Gastroesophageal sphincter (tissue), 4 donors: Measurements from ENCODE around the gene ACSS1. TPM values are rescaled to one million over a fixed set of nuclear protein-coding genes. Genes with fewer than 3 reads are reported as not detected.

ENCODE experiments used
- ATAC-seq: fragments of 150-250 bp; one replicate; pipeline ENCODE4 v1.9.1; 2016; ENCODE audit warnings: mild to moderate bottlenecking, moderate library complexity
- H3K27ac ChIP-seq, 4 donors: fragments of 200-600 bp; sonication (generic) in 3 of 4; 1 replicate in 3 of 4; 2 replicates in 1 of 4; pipeline ENCODE4 v1.5.1; 2016 to 2019
- H3K27me3 ChIP-seq: fragments of 200-600 bp; sonication (generic); one replicate; pipeline ENCODE4 v1.5.1; 2019
- H3K36me3 ChIP-seq, 2 donors: fragments of 200-600 bp; sonication (generic); one replicate each; pipeline ENCODE4 v1.5.1; 2019; ENCODE audit warnings: control low read depth in 1 of 2
- H3K4me1 ChIP-seq, 3 donors: fragments of 200-600 bp; sonication (generic); 1 replicate in 2 of 3; 2 replicates in 1 of 3; pipeline ENCODE4 v1.5.1; 2016 to 2019; ENCODE audit warnings: control low read depth in 2 of 3
- H3K4me3 ChIP-seq, 2 donors: fragments of 200-600 bp; sonication (generic); one replicate each; pipeline ENCODE4 v1.5.1; 2019; ENCODE audit warnings: mild to moderate bottlenecking in 1 of 2, moderate library complexity in 1 of 2
- H3K9me3 ChIP-seq, 3 donors: fragments of 200-600 bp; sonication (generic); one replicate each; pipeline ENCODE4 v1.5.1; 2017 to 2019; ENCODE audit warnings: control low read depth in 2 of 3
- EP300 ChIP-seq: sonication (generic); formaldehyde crosslinking; IDR thresholded peaks from one replicate; pipeline ENCODE4 v1.6.1; 2017; ENCODE audit warnings: antibody characterized with exemption, mild to moderate bottlenecking
- POLR2A ChIP-seq, 2 donors: fragments of 450-650 bp; IDR thresholded peaks; one replicate each; pipeline ENCODE4 v1.6.1; 2017; ENCODE audit warnings: antibody characterized with exemption in 2 of 2, mild to moderate bottlenecking in 2 of 2, moderate library complexity in 1 of 2
- POLR2AphosphoS5 ChIP-seq: sonication (generic); formaldehyde crosslinking; IDR thresholded peaks from one replicate; pipeline ENCODE4 v1.6.1; 2017; ENCODE audit warnings: antibody characterized with exemption
- WGBS, 2 donors: methylation state at CpG; one replicate each; pipeline ENCODE4 v1.1.5; 2018; ENCODE audit warnings: low coverage in 1 of 2; 5-methylcytosine and 5-hydroxymethylcytosine counted together
- total RNA-seq, 4 donors: library from RNA; depleted of rRNA; stranded (reverse); fragments of >200 nt; gene quantifications; one replicate each; pipeline ENCODE4 v1.1.0, GENCODE V29; 2016
- TF ChIP-seq, protein P1 (sequence below), 4 experiments: fragments of 200-600 bp in 2 of 4; fragments of 450-650 bp in 2 of 4; sonication (generic) in 1 of 4; IDR thresholded peaks; one replicate each; pipeline ENCODE4 v1.5.1; 2017 to 2019; ENCODE audit warnings: antibody characterized with exemption in 4 of 4, mild to moderate bottlenecking in 2 of 4, moderate library complexity in 2 of 4

Gene ACSS1
- total RNA-seq, 4 donors from 2014 or later = 44.7 to 105 (median 61.6) TPM

DNA sequence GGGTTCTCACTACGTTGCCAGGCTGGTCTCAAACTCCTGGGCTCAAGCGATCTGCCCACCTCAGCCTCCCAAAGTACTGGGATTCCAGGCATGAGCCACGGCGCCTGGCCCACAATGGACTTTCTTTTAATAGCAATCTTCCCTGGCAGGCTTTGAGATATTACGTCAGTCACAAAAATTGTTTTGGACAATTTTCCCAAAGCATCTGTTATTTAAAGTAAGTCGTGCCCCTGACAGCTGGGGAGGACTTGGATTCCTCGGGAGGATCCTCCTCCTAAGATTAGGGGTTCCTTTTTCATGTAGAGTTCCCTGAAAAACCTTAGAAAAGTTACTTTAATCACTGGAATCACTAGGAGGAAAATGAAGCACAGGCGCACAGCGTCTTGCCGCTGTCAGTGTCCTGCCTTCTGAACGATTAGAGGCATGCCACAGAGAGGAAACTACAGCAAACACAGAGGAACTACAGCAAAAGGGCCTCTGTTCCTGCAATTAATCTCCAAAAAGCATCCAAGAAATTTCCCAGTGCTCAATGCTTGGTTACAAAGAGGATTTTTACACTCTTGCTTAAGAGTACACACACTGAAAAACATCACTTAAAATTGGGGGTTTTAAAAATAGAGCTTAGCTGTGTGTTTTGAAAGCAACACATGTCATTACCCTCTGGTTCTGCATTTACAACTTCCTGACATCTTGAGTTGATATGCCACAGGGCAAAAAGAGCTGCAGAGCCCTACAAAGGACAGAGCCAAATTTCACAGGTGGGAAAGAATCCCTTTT is 4.5 kb downstream of the ACSS1 start:
- Histone ChIP-seq H3K36me3 (no peaks in the 10 kb centered on the region), H3K4me3 (peak overlapping the region in 1 of 2 donors; percentile 16), H3K27me3 (no peaks in the 10 kb centered on the region), H3K27ac (peak overlapping the region; percentile 75 to 97 (median 96)), H3K4me1 (peaks cover 19 to 89% (median 76%) of the 10 kb centered on the region in 3 donors), H3K9me3 (no peaks in the 10 kb centered on the region)
- WGBS, 2 donors = 0 to 8% methylated on average over 10 to 11 of the region's 11 CpGs
- peak; percentile 44 for ATAC-seq
- TF ChIP-seq POLR2A (IDR thresholded peaks at IDR 0.05) (no peak), POLR2AphosphoS5 (peak; percentile 74)

DNA sequence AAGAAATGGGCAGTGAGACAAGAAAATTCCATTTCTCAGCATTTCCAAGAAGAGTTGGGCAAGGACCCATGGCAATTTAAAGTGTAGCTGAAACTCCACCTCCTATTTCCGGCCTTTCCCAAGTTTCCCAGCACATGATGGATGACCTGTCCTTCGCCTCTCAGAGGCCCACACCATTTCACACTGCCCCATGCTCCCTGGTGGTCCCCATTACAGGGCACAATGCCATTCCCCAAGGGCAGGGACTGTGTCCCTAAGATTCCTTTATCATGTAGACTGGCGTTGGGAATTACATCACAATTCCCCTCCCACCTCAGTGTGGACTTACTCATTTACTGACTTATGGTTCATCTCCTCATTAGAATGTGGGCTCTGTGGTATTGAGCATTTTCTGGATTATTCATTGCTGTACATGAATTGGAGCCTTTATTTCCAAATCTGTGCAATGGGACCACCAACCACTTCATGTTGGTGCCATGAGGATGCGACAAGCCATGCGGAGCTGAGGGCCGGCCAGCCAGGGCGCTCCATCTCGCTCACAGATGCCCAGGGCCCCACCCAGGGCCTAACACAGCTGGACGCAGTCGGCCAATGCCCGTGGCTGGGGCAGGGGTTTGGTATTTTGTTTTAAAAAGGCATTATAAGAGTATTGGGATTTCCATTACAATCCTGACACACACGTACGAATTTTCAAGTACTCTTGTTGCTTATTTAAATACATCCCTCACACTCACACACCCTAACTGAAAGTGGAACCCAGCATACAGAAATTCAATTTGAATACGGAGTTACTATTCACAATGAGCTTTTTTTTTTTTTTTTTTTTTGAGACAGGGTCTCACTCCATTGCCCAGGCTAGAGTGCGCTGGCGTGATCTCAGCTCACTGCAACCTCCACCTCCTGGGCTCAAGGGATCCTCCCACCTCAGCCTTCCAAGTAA is 5.4 kb downstream of the ACSS1 start:
- Histone ChIP-seq H3K36me3 (peaks cover 0 to 6% of the 10 kb centered on the region in 2 donors), H3K4me3 (peak overlapping the region in 1 of 2 donors; percentile 16), H3K9me3 (no peaks in the 10 kb centered on the region), H3K4me1 (peaks cover 19 to 96% (median 82%) of the 10 kb centered on the region in 3 donors), H3K27me3 (no peaks in the 10 kb centered on the region), H3K27ac (peak overlapping the region; percentile 75 to 97 (median 96))
- ATAC-seq = peak; percentile 62
- 46 to 62% methylated on average over 9 to 16 of the region's 16 CpGs for WGBS, 2 donors
- TF ChIP-seq POLR2AphosphoS5 (peak; percentile 93), POLR2A (IDR thresholded peaks at IDR 0.05) (no peak)

DNA sequence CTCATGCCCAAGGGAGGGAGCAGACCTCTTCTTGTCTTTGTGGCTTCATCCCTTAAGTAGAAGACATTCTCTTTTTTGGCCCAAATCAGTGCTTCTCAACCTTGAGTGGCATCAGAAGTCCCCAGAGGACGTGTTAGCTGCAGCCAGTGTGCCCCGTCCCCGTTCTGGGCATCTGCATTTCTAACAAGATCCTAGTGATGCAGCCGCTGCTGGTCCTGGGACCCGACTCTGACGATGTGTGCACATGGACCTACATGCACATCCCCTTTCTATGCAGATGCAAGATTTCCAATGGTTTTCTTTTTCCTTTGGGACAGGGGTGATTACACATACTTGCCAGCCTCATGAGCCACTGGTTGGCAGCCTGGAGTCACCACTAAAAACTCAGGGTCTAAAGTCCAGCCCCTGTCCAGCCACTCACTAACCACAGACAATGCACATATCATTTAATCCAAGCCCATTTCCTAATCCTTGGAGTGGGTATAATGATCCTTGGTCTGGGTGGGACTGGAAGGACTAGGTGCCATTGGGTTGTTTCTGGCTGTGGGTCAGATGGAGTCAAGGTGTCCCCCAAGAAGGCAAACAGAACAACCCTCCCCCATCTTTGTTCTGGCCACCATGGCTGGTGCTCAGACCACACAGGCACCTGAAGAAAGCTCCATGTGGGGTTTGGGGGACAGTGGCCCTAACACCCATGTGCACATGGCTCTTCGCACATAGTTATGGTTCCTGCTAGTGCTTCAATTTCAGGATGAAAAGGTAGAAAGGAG is 6.4 kb downstream of the ACSS1 start:
- Histone ChIP-seq H3K27ac (peak overlapping the region in 3 of 4 donors; percentile 95 to 97 (median 96)), H3K27me3 (no peaks in the 10 kb centered on the region)
- WGBS, 2 donors = 88 to 90% methylated on average over 2 to 6 of the region's 7 CpGs

DNA sequence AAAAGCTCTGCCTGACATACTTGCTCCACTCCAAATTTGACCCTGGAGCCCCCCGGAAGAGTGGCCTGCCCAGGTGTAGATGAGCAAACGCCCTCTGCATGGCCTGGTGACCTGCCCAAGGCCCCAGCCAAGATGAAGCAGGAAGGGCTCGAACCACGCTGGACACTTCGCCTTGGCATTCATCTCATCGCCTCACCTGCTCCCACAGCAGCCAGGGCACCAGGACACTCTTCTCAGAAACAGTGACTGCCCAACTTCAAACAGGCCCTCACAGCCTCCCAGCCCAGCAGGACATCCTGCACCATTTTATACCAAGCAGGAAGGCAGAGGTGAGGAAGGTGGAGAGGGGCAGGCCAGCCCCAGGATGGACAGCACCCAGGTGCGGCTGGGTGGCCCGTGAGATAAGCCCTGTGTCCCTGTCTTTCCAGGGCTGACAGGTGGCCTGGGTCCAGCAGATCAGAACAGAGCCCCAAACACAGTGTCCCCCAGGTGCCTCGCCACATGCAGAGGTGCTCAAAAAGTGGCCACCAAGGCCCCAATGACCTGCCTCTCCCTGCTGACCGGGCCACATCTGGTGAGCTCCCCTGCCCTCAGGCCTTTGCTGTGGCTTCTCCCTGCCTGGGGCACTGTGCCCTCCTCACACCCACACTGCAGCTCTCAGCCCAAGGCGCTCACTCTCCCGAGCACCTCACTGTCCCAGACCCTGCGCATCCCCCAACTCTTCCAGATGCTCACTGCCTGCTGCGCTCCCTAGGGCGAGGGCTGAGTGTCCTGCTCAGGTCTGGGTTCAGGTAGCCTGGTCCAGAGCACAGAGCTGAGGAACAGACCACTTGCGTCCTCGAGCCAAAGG is 7.2 kb downstream of the ACSS1 start:
- peaks cover 0 to 24% of the 10 kb centered on the region in 2 donors for H3K36me3 ChIP-seq
- peak overlapping the region; percentile 22 to 97 (median 96) for H3K27ac ChIP-seq
- H3K4me3 ChIP-seq = no peak overlapping the region
- 87% methylated on average over 3 of the region's 17 CpGs; no CpG with 5 or more reads in 1 of the 2 donors for WGBS, 2 donors
- ATAC-seq = no peak
- TF ChIP-seq, protein P1, sequence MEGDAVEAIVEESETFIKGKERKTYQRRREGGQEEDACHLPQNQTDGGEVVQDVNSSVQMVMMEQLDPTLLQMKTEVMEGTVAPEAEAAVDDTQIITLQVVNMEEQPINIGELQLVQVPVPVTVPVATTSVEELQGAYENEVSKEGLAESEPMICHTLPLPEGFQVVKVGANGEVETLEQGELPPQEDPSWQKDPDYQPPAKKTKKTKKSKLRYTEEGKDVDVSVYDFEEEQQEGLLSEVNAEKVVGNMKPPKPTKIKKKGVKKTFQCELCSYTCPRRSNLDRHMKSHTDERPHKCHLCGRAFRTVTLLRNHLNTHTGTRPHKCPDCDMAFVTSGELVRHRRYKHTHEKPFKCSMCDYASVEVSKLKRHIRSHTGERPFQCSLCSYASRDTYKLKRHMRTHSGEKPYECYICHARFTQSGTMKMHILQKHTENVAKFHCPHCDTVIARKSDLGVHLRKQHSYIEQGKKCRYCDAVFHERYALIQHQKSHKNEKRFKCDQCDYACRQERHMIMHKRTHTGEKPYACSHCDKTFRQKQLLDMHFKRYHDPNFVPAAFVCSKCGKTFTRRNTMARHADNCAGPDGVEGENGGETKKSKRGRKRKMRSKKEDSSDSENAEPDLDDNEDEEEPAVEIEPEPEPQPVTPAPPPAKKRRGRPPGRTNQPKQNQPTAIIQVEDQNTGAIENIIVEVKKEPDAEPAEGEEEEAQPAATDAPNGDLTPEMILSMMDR (IDR thresholded peaks at IDR 0.05) = no peak
- TF ChIP-seq POLR2A (IDR thresholded peaks at IDR 0.05) (no peak), POLR2AphosphoS5 (no peak), EP300 (no peak)
- peaks cover 19 to 98% (median 77%) of the 10 kb centered on the region in 3 donors for H3K4me1 ChIP-seq
- H3K27me3 ChIP-seq = no peaks in the 10 kb centered on the region
- no peaks in the 10 kb centered on the region for H3K9me3 ChIP-seq

More for the DNA sequence above, 6.4 kb downstream of the ACSS1 start:
- Histone ChIP-seq H3K4me1 (peaks cover 19 to 98% (median 82%) of the 10 kb centered on the region in 3 donors), H3K4me3 (no peak overlapping the region), H3K9me3 (no peaks in the 10 kb centered on the region), H3K36me3 (peaks cover 0 to 16% of the 10 kb centered on the region in 2 donors)
- TF ChIP-seq, protein P1 (IDR thresholded peaks at IDR 0.05) = no peak
- TF ChIP-seq EP300 (no peak), POLR2A (IDR thresholded peaks at IDR 0.05) (no peak), POLR2AphosphoS5 (no peak)
- ATAC-seq = no peak

DNA sequence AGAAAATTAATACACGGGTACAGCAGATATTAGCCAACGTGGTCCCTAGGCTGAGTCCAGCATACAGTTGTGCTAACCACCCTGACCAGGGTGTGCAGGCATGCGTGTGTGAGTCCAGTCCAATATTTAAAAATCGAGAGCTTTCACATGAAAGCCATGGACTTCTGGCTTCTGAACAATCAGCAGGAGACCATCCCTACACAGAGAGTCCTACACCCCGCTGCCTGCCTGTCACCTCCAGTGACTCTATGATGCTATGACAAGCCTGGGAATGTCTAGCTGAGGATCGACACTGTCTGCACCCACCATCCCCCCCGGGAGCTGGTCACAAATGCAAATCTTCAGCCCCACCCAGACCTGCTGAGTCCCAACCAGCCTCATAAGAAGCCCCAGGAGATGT is 7.9 kb downstream of the ACSS1 start:
- H3K4me1 ChIP-seq = peaks cover 19 to 98% (median 72%) of the 10 kb centered on the region in 3 donors
- no peak for TF ChIP-seq POLR2A (IDR thresholded peaks at IDR 0.05)
- no peak for TF ChIP-seq POLR2AphosphoS5
- TF ChIP-seq, protein P1 (IDR thresholded peaks at IDR 0.05) = no peak
- TF ChIP-seq EP300 = no peak
- H3K4me3 ChIP-seq = peak overlapping the region in 1 of 2 donors; percentile 12
- no peaks in the 10 kb centered on the region for H3K9me3 ChIP-seq
- ATAC-seq = no peak
- H3K27me3 ChIP-seq = no peaks in the 10 kb centered on the region
- peaks cover 0 to 31% of the 10 kb centered on the region in 2 donors for H3K36me3 ChIP-seq
- peak overlapping the region; percentile 22 to 97 (median 96) for H3K27ac ChIP-seq
- WGBS, 2 donors = 41 to 52% methylated on average over 4 of the region's 7 CpGs
